CD4-positive, alpha-beta T cell treated with Interleukin-4 for 4 hours (primary cell): ENCODE results near the gene NUDC.

ENCODE experiments used
- DNase-seq: peaks from one replicate; pipeline ENCODE4 v3.0.0-alpha.2; 2020

Gene NUDC

GRCh38 chr1:26991310-26992116 is 70.0 kb downstream of the NUDC start:
- no peak for DNase-seq

GRCh38 chr1:26993237-26994019 is 71.9 kb downstream of the NUDC start, which contains the start of gene TRNP1:
Gene TRNP1, plus strand, starts transcription at chr1:26993692. Its CDS starts 95 bp downstream, at chr1:26993787.
- DNase-seq, result peak; percentile 55

GRCh38 chr1:26994020-26994786 is 72.7 kb downstream of the NUDC start:
- DNase-seq, result no peak

GRCh38 chr1:26994787-26995517 is 73.4 kb downstream of the NUDC start:
- no peak for DNase-seq

- no peak for DNase-seq
Measured at GRCh38 chr1:26996024-26996423, 74.5 kb downstream of the NUDC start.
